Daoy (cell line): Measurements from ENCODE around the gene SPOCD1. TPM values are rescaled to one million over a fixed set of nuclear protein-coding genes. Genes with fewer than 3 reads are reported as not detected.
A peak's percentile ranks its signal among the peaks of the same experiment; 100 is the strongest.

Source experiments
- DNase-seq: peaks from one replicate; pipeline ENCODE4 v3.0.0-alpha.2; 2015; ENCODE audit warnings: low read depth
- total RNA-seq: library from RNA; depleted of rRNA; stranded (reverse); fragments of >200 nt; shearing (Covaris generic); gene quantifications from 2 replicates; pipeline ENCODE4 v1.2.3, GENCODE V29; 2014

Gene SPOCD1
- total RNA-seq, 1 experiment from 2014 or later: 92.7 TPM

DNA sequence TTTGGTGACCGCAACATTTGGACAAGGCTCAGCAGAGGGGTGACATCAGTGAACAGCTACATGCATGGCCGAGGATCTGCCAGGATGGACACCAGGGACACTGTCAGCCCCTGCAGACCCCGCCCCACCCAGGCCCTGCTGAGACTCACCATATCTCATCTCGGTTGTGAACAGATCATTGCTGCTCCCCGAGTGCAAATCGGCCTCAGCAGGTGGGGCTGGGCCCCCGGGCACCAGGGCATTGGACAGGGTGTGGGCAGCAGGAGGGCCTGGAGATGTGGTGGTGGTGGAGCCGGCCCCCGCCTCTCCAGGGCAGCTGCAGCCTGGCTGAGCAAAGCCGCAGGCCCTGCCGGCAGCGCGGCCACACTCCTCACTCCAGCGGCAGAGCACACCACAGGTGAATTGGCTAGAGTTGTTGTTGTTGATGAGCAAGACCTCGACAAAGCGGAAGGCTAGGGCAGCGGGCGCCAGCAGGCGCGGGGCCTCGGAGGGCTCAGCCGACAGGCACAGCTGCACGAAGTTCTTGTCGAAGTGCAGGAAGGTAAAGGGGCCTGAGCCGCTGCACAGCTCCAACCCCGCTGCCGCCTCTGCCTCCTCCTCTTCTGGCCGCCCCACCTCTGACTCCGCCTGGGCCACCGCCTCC is 59.9 kb downstream of the SPOCD1 start:
- no peak for DNase-seq

DNA sequence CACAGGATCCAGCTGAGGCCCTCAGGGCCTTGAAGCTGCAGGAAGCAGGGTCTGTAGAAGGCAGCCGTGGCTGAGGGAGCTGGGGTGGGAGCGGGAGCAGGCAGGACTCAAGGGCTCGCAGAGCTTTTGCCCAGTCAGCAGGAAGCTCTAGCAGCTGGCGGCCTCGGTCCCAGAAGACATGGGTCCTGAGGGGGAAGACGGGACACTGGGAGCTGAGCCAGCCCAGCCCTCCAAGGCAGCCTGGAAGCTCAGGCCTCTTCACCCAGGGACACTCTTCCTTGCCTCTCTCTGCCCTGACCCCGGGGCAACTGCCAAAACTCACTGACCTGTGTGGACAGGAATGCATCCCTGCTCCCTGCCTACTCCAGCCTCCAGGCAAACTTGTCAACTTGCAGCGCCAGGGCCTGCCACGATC is 60.6 kb downstream of the SPOCD1 start:
- no peak for DNase-seq

GRCh38 chr1:31754397-31754796 is 61.4 kb downstream of the SPOCD1 start:
- DNase-seq: no peak

- peak; percentile 54 for DNase-seq
Measured at GRCh38 chr1:31753707-31754349, 62.0 kb downstream of the SPOCD1 start.

DNA sequence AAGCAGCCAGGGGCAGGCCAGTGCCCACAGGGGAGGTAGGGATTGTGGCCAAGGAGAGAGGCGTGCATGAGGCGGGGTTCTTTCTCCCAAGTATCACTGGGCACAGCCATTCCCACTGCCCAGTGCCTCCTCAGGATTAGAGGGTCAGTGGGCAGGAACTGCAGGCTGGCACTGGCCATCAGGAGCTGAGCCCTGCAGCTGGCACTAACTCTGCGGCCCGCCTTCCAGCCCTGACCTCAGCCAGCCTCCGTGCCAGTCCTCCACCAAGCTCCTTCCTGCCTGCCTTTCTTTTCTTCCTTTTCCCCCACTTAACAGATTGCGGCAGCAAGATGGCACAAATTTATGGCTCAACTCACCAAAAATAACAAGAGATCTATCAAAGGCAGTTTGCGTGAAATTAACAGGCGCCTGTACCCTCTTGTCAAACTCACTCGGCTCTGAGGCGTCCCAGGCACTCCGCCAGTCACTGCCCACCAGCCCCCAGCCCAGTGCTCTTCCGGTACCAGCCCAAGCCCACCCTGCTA is 62.8 kb downstream of the SPOCD1 start:
- DNase-seq: no peak

GRCh38 chr1:31752258-31752657 is 63.6 kb downstream of the SPOCD1 start:
- no peak for DNase-seq

DNA sequence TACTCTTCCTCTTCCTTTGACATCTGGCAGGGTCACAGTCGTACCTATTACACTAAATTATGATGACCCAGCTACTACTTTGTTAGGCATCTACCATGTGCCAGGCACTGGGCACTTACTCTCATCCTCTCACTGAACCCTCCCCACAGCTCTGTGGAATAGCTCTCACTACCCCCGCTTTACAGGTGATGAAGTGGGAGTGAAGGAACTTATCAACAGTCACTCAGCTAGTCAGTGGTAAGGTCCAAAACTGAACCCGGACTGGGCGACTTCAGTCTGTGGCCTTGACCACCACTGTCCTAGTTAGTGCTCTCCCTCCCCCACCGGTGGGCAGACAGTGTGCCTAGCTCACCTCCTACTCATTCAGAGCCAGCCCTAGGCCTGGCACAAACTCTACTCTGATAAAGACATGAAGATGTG is 64.0 kb downstream of the SPOCD1 start:
- DNase-seq: no peak

DNA sequence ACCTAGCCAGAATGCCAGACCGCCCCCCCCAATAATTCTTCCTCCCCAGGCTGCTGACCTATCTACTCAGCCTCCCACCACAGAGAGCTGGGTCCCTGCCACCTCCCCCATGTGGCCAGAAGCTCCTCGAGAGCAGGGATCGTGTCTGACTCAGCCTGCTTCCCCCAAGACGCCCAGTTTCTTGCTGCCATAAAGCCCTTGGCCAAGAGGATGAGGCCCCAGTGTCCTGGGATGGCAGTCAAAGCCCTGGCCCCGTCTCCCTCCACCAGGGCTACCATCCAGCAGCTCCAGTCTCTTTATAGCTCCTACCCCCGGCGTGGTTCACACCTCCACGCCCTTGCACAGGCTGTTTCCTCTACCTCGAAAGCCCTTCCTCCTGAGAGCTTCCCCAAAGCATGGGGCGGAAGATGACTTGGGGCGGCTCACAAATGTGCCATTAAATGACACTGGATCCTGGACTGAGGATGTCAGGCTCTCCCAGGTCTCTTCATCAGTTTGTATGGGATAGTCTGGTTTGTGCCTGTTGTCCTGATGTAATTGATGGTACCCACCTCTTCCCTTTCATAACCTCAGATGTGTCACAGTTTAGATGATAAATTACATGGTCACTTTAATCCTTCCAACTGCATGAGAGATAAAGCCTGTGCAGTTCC is 64.8 kb downstream of the SPOCD1 start:
- DNase-seq: peak; percentile 85

GRCh38 chr1:31749785-31750735 is 65.8 kb downstream of the SPOCD1 start:
- no peak for DNase-seq

- DNase-seq: peak; percentile 59
Measured at GRCh38 chr1:31748365-31748764, 67.5 kb downstream of the SPOCD1 start.

GRCh38 chr1:31747304-31747703 is 68.5 kb downstream of the SPOCD1 start:
- DNase-seq: no peak

GRCh38 chr1:31746687-31747086 is 69.1 kb downstream of the SPOCD1 start:
- DNase-seq: no peak

- peak; percentile 40 for DNase-seq
Measured at GRCh38 chr1:31745946-31746670, 69.7 kb downstream of the SPOCD1 start.

- peak; percentile 78 for DNase-seq
Measured at GRCh38 chr1:31745096-31745945, 70.5 kb downstream of the SPOCD1 start.

DNA sequence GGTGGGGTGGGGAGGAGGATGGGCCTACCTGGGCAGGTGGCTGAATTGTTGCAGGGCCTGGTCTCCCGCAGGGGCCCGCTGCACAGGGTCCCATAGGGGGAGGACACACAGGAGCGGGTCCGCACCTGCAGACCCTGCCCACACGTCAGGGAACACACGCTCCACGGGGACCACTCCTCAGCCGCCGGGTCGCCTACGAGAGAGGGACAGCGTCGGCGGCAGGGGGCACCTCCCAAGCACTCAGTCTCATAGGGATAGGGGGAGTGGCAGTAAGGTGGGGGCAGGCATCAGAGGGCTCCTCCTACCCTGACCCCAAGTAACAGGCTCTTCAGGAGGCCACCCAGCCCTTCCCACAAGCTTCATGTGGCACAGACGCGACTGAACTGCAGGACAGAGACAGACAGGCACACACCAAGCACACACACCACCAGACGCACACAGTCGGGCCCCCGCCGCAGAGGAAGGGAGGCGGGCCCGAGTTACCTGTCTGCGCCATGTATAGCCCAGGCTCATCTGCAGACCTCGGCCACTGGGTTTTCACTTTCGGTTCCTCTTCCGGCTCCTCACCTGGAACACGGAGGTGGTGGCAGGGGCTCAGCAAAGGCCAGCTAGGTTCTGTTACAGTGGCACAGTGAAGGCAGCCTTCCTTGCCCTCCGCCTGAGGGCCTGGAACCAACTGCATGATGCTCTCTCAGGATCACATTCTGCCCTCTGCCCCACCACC is 71.5 kb downstream of the SPOCD1 start:
- no peak for DNase-seq

DNA sequence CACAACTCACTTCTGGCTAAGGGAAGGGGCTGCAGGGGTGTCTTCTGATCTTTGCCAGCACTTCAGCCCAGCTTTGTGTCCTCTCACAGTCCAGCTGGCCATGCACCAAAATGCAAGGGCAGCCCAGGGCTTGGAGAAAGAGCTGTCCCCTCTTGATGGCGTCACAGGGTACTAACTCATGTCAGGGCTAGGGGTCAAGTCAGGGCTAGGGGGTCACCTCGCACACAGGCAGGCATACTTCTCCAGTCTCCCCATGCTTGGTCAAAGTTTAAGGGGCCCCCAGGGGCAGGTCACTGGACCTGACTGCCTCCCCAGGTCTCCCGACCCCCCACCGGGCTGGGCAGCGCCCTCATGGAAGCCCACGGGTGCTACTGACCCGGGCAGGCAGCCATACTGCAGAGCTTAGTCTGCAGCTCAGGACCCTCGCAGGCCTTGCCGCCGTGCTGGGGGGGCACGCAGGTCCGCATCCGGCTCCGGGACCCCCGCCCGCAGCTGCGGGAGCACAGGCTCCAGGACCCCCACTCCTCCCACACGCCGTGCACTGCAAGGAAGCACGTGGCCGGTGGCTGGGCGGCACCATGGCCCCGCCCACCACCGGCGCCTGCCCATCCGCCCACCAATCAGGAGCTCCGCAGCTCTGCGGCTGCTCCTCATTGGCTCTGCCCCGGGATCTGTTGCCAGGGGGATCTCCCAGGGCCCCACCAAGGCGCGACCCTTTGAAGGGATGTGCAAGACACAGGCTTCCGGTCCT is 73.2 kb downstream of the SPOCD1 start:
- no peak for DNase-seq
